HG03103 (cell line): ENCODE data around the gene PCDHB12.
"Not testable (repeated sequence)": the region's sequence is repeated elsewhere in the genome, so short reads cannot be mapped to it uniquely, and the experiment has no call there.

Experiments
- ATAC-seq: cut with Tn5 transposase; IDR thresholded peaks from one replicate; pipeline ENCODE4 v1.9.1; 2021; ENCODE audit warnings: low read depth; ENCODE audit not compliant: unreplicated experiment

The PCDHB12 gene

DNA sequence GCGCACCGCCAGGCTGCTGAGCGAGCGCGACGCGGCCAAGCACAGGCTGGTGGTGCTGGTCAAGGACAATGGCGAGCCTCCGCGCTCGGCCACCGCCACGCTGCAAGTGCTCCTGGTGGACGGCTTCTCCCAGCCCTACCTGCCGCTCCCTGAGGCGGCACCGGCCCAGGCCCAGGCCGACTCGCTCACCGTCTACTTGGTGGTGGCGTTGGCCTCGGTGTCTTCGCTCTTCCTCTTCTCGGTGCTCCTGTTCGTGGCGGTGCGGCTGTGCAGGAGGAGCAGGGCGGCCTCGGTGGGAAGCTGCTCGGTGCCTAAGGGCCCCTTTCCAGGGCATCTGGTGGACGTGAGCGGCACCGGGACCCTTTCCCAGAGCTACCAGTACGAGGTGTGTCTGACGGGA lies 6.9 kb upstream of the PCDHB12 start:
- not testable (repeated sequence) for ATAC-seq

DNA sequence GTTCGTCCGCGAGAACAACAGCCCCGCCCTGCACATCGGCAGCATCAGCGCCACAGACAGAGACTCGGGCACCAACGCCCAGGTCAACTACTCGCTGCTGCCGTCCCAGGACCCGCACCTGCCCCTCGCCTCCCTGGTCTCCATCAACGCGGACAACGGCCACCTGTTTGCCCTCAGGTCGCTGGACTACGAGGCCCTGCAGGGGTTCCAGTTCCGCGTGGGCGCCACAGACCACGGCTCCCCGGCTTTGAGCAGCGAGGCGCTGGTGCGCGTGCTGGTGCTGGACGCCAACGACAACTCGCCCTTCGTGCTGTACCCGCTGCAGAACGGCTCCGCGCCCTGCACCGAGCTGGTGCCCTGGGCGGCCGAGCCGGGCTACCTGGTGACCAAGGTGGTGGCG lies 1.8 kb downstream of the PCDHB12 start:
- ATAC-seq = not testable (repeated sequence)

DNA sequence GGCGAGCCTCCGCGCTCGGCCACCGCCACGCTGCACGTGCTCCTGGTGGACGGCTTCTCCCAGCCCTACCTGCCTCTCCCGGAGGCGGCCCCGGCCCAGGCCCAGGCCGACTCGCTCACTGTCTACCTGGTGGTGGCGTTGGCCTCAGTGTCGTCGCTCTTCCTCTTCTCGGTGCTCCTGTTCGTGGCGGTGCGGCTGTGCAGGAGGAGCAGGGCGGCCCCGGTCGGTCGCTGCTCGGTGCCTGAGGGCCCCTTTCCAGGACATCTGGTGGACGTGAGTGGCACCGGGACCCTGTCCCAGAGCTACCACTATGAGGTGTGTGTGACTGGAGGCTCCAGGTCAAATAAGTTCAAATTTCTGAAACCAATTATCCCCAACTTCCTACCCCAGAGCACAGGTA lies 2.3 kb downstream of the PCDHB12 start:
- not testable (repeated sequence) for ATAC-seq

DNA sequence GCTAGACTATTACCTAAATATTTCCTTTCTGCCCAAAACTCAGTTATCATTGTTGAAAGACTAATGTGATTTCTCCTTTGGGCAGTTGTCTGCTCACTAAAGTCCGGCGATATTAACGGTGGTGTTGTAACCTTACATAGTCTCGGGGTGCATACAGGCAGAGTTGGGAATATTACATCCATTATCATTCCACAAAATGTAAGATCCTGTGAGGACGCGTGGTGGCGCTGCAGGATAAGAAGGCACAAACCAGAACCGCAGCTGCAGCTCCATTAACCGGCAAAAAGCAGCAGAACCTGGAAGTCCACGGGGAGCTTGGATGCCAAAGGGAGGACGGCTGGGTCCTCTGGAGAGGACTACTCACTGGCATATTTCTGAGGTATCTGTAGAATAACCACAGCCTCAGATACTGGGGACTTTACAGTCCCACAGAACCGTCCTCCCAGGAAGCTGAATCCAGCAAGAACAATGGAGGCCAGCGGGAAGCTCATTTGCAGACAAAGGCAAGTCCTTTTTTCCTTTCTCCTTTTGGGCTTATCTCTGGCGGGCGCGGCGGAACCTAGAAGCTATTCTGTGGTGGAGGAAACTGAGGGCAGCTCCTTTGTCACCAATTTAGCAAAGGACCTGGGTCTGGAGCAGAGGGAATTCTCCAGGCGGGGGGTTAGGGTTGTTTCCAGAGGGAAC lies 5.3 kb downstream of the PCDHB12 start, which contains the start of gene PCDHB13:
PCDHB13 (plus strand) TSS at position 264 of the 684 bp plus-strand sequence; CDS start at position 469, 205 bp downstream.
- ATAC-seq = not testable (repeated sequence)

- ATAC-seq = not testable (repeated sequence)
Measured at GRCh38 chr5:141214583-141214982, 6.1 kb downstream of the PCDHB12 start.

DNA sequence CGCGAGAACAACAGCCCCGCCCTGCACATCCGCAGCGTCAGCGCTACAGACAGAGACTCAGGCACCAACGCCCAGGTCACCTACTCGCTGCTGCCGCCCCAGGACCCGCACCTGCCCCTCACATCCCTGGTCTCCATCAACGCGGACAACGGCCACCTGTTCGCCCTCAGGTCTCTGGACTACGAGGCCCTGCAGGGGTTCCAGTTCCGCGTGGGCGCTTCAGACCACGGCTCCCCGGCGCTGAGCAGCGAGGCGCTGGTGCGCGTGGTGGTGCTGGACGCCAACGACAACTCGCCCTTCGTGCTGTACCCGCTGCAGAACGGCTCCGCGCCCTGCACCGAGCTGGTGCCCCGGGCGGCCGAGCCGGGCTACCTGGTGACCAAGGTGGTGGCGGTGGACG lies 7.0 kb downstream of the PCDHB12 start:
- not testable (repeated sequence) for ATAC-seq

DNA sequence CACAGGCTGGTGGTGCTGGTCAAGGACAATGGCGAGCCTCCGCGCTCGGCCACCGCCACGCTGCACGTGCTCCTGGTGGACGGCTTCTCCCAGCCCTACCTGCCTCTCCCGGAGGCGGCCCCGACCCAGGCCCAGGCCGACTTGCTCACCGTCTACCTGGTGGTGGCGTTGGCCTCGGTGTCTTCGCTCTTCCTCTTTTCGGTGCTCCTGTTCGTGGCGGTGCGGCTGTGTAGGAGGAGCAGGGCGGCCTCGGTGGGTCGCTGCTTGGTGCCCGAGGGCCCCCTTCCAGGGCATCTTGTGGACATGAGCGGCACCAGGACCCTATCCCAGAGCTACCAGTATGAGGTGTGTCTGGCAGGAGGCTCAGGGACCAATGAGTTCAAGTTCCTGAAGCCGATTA lies 7.5 kb downstream of the PCDHB12 start:
- not testable (repeated sequence) for ATAC-seq

DNA sequence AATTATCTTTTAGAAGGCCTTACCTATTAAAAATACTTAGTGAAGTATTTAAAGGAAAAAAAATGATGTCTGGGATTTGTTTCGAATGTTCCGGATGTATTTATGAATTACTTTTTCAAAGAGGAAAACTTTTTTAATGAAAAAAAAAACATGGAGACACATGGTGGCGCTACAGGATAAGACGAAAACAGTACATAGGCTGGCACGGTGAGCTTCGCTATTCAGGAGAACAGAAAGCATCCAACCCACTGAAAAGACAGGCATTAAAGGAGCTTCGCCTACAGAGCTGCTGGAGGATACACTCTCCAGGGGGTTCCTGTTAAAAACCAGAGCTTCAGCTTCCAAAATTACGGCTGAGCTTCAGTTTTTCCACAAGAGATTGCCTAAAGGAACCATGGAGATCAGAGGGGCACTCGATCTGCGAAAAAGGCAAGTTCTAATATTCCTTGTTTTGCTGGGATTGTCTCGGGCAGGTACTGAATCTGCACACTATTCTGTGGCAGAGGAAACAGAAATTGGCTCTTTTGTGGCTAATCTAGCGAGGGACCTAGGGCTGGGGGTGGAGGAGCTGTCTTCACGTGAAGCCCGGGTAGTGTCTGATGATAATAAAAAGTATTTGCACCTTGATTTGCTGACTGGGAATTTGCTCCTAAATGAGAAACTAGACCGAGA lies 14.7 kb downstream of the PCDHB12 start, which contains the start of gene PCDHB14:
PCDHB14 (plus strand) TSS at position 232 of the 672 bp plus-strand sequence; CDS start at position 395, 163 bp downstream.
- ATAC-seq = no peak

GRCh38 chr5:141224844-141225243 lies 16.3 kb downstream of the PCDHB12 start:
- ATAC-seq = not testable (repeated sequence)

DNA sequence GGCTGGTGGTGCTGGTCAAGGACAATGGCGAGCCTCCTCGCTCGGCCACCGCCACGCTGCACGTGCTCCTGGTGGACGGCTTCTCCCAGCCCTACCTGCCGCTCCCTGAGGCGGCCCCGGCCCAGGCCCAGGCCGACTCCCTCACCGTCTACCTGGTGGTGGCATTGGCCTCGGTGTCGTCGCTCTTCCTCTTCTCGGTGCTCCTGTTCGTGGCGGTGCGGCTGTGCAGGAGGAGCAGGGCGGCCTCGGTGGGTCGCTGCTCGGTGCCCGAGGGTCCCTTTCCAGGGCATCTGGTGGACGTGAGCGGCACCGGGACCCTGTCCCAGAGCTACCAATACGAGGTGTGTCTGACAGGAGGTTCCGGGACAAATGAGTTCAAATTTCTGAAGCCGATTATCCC lies 16.9 kb downstream of the PCDHB12 start:
- ATAC-seq = not testable (repeated sequence)

DNA sequence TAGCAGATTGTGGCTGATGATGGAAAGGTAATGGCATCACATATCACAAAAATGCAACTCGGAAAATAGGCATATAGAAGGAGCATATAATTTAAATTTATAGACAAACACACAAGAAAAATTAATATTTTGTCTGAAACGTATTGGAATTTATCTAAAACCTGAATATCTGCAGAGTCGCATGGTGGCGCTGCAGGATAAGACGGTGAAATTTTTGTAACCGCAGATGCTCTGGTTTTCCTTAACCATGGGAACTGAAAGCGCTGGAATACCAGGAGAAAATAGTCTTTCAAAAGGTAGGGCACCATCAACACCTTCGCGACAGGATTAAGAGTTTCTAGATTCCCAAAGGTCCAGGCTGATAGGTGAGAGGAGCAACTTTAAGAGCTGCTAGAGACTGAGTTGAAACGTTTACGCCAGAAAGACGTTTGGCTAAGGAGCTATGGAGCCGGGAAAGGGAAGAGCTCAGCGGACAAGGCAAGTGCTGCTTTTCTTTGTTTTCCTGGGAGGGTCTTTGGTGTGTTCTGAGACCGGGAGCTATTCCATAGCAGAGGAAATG lies 25.7 kb downstream of the PCDHB12 start:
- no peak for ATAC-seq

- not testable (repeated sequence) for ATAC-seq
Measured at GRCh38 chr5:141235922-141236321, 27.4 kb downstream of the PCDHB12 start.

- ATAC-seq = no peak
Measured at GRCh38 chr5:141236516-141237313, 28.2 kb downstream of the PCDHB12 start.

DNA sequence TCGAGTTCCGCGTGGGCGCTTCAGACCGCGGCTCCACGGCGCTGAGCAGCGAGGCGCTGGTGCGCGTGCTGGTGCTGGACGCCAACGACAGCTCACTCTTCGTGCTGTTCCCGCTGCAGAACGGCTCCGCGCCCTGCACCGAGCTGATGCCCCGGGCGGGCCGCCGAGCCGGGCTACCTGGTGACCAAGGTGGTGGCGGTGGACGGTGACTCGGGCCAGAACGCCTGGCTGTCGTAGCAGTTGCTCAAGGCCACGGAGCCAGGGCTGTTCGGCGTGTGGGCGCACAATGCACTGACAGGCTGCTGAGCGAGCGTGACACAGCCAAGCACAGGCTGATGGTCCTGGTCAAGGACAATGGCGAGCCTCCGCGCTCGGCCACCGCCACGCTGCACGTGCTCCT lies 33.0 kb downstream of the PCDHB12 start:
- no peak for ATAC-seq

DNA sequence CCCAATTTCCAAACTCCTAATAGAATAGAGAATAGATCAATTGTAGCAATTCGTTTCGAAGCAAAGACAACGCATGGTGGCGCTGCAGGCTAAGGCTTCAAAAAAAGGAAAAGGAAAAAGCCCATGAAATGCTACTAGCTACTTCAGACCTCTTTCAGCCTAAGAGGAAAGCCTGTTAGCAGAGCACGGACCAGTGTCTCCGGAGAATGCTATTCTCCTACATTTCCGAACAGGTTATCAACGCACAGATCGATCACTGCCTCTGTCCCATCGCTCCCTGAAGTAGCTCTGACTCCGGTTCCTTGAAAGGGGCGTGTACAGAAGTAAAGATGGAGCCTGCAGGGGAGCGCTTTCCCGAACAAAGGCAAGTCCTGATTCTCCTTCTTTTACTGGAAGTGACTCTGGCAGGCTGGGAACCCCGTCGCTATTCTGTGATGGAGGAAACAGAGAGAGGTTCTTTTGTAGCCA lies 36.8 kb downstream of the PCDHB12 start, which contains the start of gene PCDHB15:
PCDHB15 (plus strand) TSS at position 146 of the 468 bp plus-strand sequence; CDS start at position 330, 184 bp downstream.
- ATAC-seq = no peak

DNA sequence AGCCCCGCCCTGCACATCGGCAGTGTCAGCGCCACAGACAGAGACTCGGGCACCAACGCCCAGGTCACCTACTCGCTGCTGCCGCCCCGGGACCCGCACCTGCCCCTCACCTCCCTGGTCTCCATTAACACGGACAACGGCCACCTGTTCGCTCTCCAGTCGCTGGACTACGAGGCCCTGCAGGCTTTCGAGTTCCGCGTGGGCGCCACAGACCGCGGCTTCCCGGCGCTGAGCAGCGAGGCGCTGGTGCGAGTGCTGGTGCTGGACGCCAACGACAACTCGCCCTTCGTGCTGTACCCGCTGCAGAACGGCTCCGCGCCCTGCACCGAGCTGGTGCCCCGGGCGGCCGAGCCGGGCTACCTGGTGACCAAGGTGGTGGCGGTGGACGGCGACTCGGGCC lies 38.5 kb downstream of the PCDHB12 start:
- not testable (repeated sequence) for ATAC-seq

DNA sequence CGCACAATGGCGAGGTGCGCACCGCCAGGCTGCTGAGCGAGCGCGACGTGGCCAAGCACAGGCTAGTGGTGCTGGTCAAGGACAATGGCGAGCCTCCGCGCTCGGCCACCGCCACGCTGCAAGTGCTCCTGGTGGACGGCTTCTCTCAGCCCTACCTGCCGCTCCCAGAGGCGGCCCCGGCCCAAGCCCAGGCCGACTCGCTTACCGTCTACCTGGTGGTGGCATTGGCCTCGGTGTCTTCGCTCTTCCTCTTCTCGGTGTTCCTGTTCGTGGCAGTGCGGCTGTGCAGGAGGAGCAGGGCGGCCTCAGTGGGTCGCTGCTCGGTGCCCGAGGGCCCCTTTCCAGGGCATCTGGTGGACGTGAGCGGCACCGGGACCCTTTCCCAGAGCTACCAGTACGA lies 38.9 kb downstream of the PCDHB12 start:
- ATAC-seq = not testable (repeated sequence)

DNA sequence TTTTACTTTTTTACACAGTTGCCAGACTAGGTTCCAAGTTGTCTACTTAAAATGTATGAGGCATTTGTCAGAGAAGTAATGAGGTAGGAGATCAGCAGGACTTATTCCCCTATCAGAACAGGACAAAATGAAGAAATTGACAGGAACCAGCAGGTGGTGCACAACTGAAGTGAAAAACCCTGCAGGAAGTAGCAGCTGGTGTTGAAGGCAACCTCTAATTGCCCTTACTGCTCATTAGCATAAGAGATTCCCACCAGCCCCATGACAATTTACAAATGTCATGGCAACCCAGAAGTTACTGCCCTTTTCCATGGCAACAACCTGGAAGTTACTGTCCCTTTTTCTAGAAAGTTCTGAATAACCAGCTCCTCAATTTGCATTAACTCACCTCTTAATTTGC lies 42.1 kb downstream of the PCDHB12 start:
- ATAC-seq = no peak

GRCh38 chr5:141258464-141258863 lies 49.9 kb downstream of the PCDHB12 start:
- no peak for ATAC-seq

DNA sequence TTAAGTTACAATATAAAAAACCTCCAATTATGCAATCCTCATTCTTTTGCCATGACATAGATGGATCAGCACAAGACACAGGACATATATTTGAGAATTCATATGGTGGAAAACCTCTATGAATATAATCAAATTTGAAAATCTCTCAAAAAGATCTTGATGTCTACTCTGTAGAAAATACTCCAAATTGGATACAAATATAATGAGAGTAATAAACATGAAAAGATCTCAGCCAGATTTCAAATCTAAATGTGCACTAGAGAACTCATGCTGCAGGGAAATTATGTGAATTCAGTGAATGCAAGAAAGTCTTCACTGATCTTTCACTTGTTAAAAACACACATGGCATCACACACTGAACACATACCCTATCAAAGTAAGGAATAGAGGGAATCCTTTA lies 50.4 kb downstream of the PCDHB12 start:
- ATAC-seq = no peak
